Subcutaneous adipose tissue (tissue), 4 donors: ENCODE results near the gene OGFR. TPM values are rescaled to one million over a fixed set of nuclear protein-coding genes. Genes with fewer than 3 reads are reported as not detected.

Source experiments
- CTCF ChIP-seq: fragments of 450-650 bp; IDR thresholded peaks from one replicate; pipeline ENCODE4 v1.5.1; 2016; ENCODE audit warnings: low read depth, mild to moderate bottlenecking, control low read depth, antibody characterized with exemption, moderate library complexity
- total RNA-seq, 4 donors: library from RNA; depleted of rRNA; stranded (reverse); fragments of >200 nt; gene quantifications; one replicate each; pipeline ENCODE4 v1.1.0, GENCODE V29; 2016

OGFR gene
- total RNA-seq, 4 donors from 2014 or later, result 17.4 to 67.1 (median 44.4) TPM

- no peak for TF ChIP-seq CTCF
Observed at GRCh38 chr20:62818592-62819493, 14.2 kb downstream of the OGFR start.

- TF ChIP-seq CTCF, result no peak
Observed at GRCh38 chr20:62819494-62820174, 15.0 kb downstream of the OGFR start.

- TF ChIP-seq CTCF, result no peak
Observed at GRCh38 chr20:62820208-62820961, 15.8 kb downstream of the OGFR start.

GRCh38 chr20:62820962-62821725, 16.5 kb downstream of the OGFR start:
- no peak for TF ChIP-seq CTCF

GRCh38 chr20:62821726-62822210, 17.1 kb downstream of the OGFR start:
- no peak for TF ChIP-seq CTCF

GRCh38 chr20:62822239-62822787, 17.7 kb downstream of the OGFR start:
- no peak for TF ChIP-seq CTCF
